Motor neuron (in vitro differentiated cells): ENCODE data around the gene CAB39L. TPM values are rescaled to one million over a fixed set of nuclear protein-coding genes. Genes with fewer than 3 reads are reported as not detected.
"Not testable (repeated sequence)": the region's sequence is repeated elsewhere in the genome, so short reads cannot be mapped to it uniquely, and the experiment has no call there.

Source experiments
- ATAC-seq, 8 experiments: fragments of 200-7000 bp; cut with Tn5 transposase; replicated peaks in 6 of 8; 2 replicates each; pipeline ENCODE4 v1.8.0; 2021; ENCODE audit warnings: mild to moderate bottlenecking in 8 of 8, moderate library complexity in 8 of 8
- H3K27ac ChIP-seq, 2 donors: fragments of 250-450 bp; sonication (Bioruptor Pico); 2 replicates each; pipeline ENCODE4 v1.9.0; 2021; ENCODE audit warnings: antibody characterized with exemption in 2 of 2, mild to moderate bottlenecking in 2 of 2, moderate library complexity in 1 of 2
- H3K4me1 ChIP-seq, 2 donors: fragments of 250-450 bp; sonication (Bioruptor Pico); replicated peaks in 1 of 2; 2 replicates each; pipeline ENCODE4 v1.6.1; 2021; ENCODE audit warnings: antibody characterized with exemption in 2 of 2, mild to moderate bottlenecking in 2 of 2, moderate library complexity in 1 of 2
- H3K4me3 ChIP-seq, 5 donors: fragments of 250-450 bp; sonication (Bioruptor Pico); 2 replicates each; pipeline ENCODE4 v1.9.0; 2021; ENCODE audit warnings: antibody characterized with exemption in 5 of 5, mild to moderate bottlenecking in 5 of 5, moderate library complexity in 4 of 5
- WGBS, 10 experiments: fragments of 450-650 bp; shearing (Covaris generic); methylation state at CpG; one replicate each; pipeline ENCODE4 v1.0.0; 2022; 5-methylcytosine and 5-hydroxymethylcytosine counted together
- in situ Hi-C, 9 experiments: fragments of 400-800 bp; cut with MboI; loops; one replicate each; pipeline ENCODE4 v1.15.0; 2021; ENCODE audit warnings: low sequenced_read_pairs in 9 of 9, low pct_unique_long_range_greater_than_20kb in 2 of 9; ENCODE audit not compliant: unreplicated experiment in 9 of 9
- total RNA-seq, 8 experiments: library from RNA; unstranded; fragments of 300-600 nt; gene quantifications; 2 replicates each; pipeline versions ENCODE4 v1.2.3 to v1.2.4, GENCODE V29; 2022

The CAB39L gene
- total RNA-seq, 8 experiments from 2014 or later = 5.1 to 21.3 (median 10.3) TPM

DNA sequence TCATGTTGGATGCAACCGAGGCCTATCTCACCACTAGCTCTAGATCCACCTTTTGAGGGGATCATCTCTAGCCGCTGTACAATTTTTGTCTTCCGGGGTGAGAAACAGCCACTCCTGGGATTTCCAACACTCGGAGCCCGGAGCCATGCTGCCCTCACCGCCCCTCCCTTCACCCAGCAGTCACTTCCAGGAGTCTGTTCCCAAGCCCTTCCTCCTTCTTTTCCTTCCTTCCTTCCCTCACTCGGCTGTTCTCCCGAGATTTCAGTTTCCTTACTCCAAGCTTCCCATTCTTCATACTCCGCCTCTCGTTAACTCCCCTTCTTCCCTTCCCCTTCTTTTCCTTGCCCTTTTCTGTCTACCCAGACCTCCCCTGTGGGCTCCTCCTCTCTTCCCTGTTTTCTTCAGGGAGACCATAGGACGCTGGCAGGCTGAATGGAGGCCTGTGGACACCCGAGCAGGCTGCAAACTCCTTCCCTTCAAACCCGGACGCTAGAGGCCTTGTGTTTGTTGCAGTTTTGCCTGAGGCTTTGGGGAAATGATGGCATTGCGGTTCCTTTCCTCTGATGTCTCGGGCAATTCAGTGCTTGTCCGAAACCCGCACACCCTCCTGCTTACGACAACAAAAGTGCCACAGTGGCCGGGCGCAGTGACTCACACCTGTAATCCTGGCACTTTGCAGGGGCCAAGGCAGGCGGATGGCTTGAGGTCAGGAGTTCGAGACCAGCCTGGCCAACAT, 96.0 kb downstream of the CAB39L start:
- no peak overlapping the region for H3K4me3 ChIP-seq
- ATAC-seq = no peak

GRCh38 chr13:49346460-49346859, 97.4 kb downstream of the CAB39L start:
- Histone ChIP-seq H3K27ac (no peak overlapping the region), H3K4me3 (no peak overlapping the region), H3K4me1 (no peaks in the 10 kb centered on the region)
- whole genome bisulfite sequencing, 10 experiments = 28 to 87% (median 74%) methylated on average over 2 to 5 of the region's 5 CpGs
- in situ Hi-C loops = no loop called here
- ATAC-seq = peak in 1 of 8 experiments; percentile 32

More for the DNA sequence above, 96.0 kb downstream of the CAB39L start:
- 65 to 100% (median 94%) methylated on average over 3 to 13 of the region's 23 CpGs for WGBS, 10 experiments
- in situ Hi-C loops = no loop called here
- Histone ChIP-seq H3K4me1 (no peaks in the 10 kb centered on the region), H3K27ac (no peak overlapping the region)

- 50 to 100% (median 79%) methylated on average over 1 to 2 of the region's 2 CpGs; no CpG with 5 or more reads in 1 of the 10 experiments for WGBS, 10 experiments
- in situ Hi-C loops = no loop called here
- no peak for ATAC-seq
These were observed 100.1 kb downstream of the CAB39L start for GRCh38 chr13:49343731-49344130.

GRCh38 chr13:49343255-49343654, 100.6 kb downstream of the CAB39L start:
- WGBS, 10 experiments = 58 to 96% (median 80%) methylated on average over 1 to 3 of the region's 3 CpGs; no CpG with 5 or more reads in 3 of the 10 experiments
- in situ Hi-C loops = no loop called here
- no peaks in the 10 kb centered on the region for H3K4me1 ChIP-seq
- no peak overlapping the region for H3K4me3 ChIP-seq
- H3K27ac ChIP-seq = no peak overlapping the region
- no peak for ATAC-seq

More at GRCh38 chr13:49343731-49344130, 100.1 kb downstream of the CAB39L start:
- Histone ChIP-seq H3K27ac (no peak overlapping the region), H3K4me1 (no peaks in the 10 kb centered on the region), H3K4me3 (no peak overlapping the region)

DNA sequence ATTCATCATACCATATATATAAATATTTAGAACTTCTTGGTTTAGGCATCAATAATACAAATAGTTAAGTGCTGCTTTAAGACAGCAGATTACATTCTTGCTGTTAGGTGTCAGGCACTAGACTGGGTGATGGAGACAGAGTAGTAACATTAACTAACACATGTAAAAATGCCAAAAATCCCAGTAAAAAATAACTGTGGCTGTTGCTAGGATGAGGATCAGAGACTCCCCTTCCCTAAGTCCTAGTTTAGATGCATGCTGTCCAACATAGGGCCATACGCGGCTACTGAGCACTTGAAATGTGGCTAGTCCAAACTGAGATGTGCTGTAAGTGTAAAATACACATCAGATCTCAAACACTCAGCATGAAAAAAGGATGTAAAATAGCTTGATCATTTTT, 101.4 kb downstream of the CAB39L start:
- WGBS, 10 experiments = 96 to 100% (median 100%) methylated on average over 2 of the region's 2 CpGs; no CpG with 5 or more reads in 7 of the 10 experiments
- in situ Hi-C loops = no loop called here
- no peak overlapping the region for H3K27ac ChIP-seq
- H3K4me3 ChIP-seq = no peak overlapping the region
- peak in 1 of 8 experiments; percentile 52 for ATAC-seq
- no peaks in the 10 kb centered on the region for H3K4me1 ChIP-seq

DNA sequence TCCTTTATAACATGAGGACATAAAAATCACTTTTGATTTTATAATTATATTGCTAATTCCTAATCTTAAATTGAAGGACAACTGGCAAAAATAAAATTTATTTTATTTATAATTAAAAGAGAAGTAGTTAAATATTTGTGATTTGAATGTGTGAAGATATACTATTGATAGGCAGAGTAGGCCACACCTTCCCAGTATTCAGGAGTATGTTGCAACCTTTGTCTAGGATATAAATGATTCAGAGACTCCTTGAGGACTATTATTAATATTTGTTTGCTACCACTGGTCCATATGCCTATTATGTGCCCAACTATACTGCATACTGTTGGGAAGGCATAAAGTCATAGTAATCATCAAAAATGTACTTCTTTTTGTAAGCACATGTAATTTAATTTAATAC, 101.9 kb downstream of the CAB39L start:
- in situ Hi-C loops = no loop called here
- no peak for ATAC-seq
- Histone ChIP-seq H3K27ac (no peak overlapping the region), H3K4me1 (no peaks in the 10 kb centered on the region), H3K4me3 (no peak overlapping the region)

GRCh38 chr13:49341517-49341916, 102.3 kb downstream of the CAB39L start:
- 76 to 100% (median 100%) methylated on average over 1 to 3 of the region's 3 CpGs for WGBS, 10 experiments
- ATAC-seq = no peak
- Histone ChIP-seq H3K4me1 (no peaks in the 10 kb centered on the region), H3K27ac (no peak overlapping the region), H3K4me3 (no peak overlapping the region)
- in situ Hi-C loops = no loop called here

DNA sequence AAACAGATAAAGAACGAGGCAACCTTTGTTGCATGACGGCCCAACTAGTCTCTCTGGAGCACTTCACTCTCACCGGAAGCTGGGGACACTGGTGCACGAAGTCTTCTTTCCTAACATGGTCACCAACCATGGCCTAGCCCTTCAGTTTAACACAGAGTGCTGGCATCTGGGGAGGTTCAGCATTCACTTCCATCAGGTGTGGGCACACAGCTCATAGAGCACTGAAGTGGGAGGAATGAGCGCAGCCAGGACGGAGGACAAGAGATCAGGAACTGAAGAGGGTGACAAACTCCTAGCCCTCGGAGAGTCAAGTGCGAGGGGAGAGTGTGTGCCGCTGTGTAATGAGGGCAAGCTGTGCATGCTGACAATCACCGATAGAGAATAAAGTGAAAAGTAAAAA, 103.7 kb downstream of the CAB39L start:
- in situ Hi-C loops = no loop called here
- no peaks in the 10 kb centered on the region for H3K4me1 ChIP-seq
- no peak for ATAC-seq
- no peak overlapping the region for H3K27ac ChIP-seq
- H3K4me3 ChIP-seq = no peak overlapping the region
- 75 to 100% (median 94%) methylated on average over 1 to 10 of the region's 10 CpGs for WGBS, 10 experiments

- Histone ChIP-seq H3K4me1 (no peaks in the 10 kb centered on the region), H3K27ac (no peak overlapping the region), H3K4me3 (no peak overlapping the region)
- ATAC-seq = no peak
- 59 to 100% (median 76%) methylated on average over 1 to 4 of the region's 4 CpGs for WGBS, 10 experiments
- in situ Hi-C loops = no loop called here
These were observed 107.2 kb downstream of the CAB39L start for GRCh38 chr13:49336655-49337054.

- no peak overlapping the region for H3K27ac ChIP-seq
- no peak overlapping the region for H3K4me3 ChIP-seq
- in situ Hi-C loops = no loop called here
- WGBS, 10 experiments = 63 to 100% (median 87%) methylated on average over 1 of the region's 1 CpG; no CpG with 5 or more reads in 4 of the 10 experiments
- ATAC-seq = no peak
- H3K4me1 ChIP-seq = no peaks in the 10 kb centered on the region
These were observed 113.4 kb downstream of the CAB39L start for GRCh38 chr13:49330546-49330864.

DNA sequence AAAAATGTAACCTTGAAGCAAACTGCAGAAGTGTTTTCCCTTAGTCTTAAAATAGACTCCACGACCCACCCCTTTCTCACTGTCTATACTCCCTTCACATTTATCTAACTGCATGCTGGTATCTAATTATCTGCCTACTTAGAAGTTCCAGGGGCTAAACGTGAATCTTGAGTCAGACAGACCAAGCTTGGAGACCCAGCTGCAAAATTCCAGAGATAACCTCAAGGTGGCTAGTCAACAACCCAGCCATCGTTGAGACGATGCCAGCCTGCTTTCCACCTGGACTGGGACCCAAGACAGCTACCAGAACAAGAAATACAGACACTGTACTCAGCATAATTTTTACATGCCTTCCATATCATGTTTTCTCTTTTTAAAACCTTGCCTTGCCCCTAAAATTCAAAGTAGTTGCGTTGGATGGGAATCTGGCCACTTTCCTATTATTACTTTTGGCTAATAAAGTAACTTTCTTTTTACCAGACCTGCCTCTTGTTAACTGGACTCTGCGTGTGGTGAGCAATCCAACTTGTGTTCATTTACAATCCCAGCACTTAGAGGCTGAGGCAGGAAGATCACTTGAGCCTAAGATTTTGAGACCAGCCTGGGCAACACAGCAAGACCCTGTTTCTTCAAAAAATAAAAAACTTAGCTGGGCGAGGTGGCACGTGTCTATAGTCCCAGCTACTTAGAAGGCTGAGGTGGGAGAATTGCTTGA, 113.9 kb downstream of the CAB39L start:
- 61 to 100% (median 85%) methylated on average over 2 to 8 of the region's 8 CpGs for WGBS, 10 experiments
- Histone ChIP-seq H3K4me1 (no peaks in the 10 kb centered on the region), H3K4me3 (no peak overlapping the region), H3K27ac (no peak overlapping the region)
- in situ Hi-C loops = no loop called here
- no peak for ATAC-seq

DNA sequence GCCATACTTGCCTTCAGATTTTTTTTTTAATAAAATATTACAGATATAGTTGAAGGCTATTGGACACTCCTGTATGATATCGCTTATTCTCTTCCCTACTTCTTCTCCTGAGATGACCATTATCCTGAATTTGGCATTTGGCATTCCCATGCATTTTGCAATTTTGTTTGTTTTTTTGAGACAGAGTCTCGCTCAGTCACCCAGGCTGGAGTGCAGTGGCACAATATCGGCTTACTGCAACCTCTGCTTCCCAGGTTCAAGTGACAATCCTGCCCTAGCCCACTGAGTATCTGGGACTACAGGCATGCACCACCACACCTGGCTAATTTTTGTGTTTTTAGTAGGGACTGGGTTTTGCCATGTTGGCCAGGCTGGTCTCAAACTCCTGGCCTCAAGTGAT, 116.7 kb downstream of the CAB39L start:
- in situ Hi-C loops, H3K27ac ChIP-seq, ATAC-seq, H3K4me3 ChIP-seq, H3K4me1 ChIP-seq: not testable (repeated sequence)
- WGBS, 10 experiments = 96 to 100% (median 100%) methylated on average over 1 to 3 of the region's 3 CpGs; no CpG with 5 or more reads in 2 of the 10 experiments

DNA sequence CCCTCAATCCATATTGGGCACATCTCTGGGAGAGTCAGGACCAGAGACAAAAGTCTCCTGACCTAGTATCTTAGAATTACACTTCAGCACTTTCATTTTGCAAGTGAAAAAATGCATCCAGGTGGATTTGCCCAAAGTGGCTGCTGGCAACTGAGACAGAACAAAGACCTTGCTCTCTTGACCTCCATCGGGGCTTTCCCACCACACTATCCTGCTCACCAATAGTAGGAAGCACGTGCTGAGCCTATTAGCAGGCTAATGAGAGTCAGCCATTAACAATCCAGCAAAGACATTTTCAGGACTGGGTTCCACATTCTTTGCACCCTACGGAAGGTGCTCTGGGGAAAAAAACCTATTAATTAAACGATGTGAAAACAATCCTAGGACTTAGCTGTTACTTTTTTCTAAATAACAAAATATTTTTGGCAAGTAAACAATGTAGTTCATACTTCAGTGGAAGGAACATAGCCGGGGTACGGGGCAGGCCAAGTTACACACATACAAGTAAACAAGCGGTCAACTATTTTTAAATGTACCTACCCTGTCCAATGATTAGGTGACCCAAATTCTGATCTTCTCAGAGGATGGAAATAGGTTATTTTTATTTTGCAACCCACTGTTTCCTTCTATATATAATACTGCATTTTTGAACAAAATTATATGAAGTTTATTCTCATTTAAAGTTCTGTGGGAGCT, 117.5 kb downstream of the CAB39L start:
- WGBS, 10 experiments = 62 to 100% (median 81%) methylated on average over 1 to 7 of the region's 7 CpGs
- Histone ChIP-seq H3K27ac (no peak overlapping the region), H3K4me3 (no peak overlapping the region), H3K4me1 (no peaks in the 10 kb centered on the region)
- ATAC-seq = no peak
- in situ Hi-C loops = no loop called here
